ENCODE results near the gene POLR3GL. TPM values are rescaled to one million over a fixed set of nuclear protein-coding genes. Genes with fewer than 3 reads are reported as not detected.

The POLR3GL gene
- total RNA-seq, 1 donor from 2014 or later: 12.2 TPM

- no peak for TF ChIP-seq CTCF (IDR thresholded peaks at IDR 0.05; ENCODE audit: insufficient read depth, low read length, poor library complexity, severe bottlenecking)
- no peak overlapping the region for H3K4me3 ChIP-seq (ENCODE audit: low read depth, low read length)
- H3K36me3 ChIP-seq (ENCODE audit: control insufficient read depth, insufficient read depth, low read length): no peaks in the 10 kb centered on the region
- DNase-seq (ENCODE audit: low read depth): no peak
- no peaks in the 10 kb centered on the region for H3K27me3 ChIP-seq (ENCODE audit: control insufficient read depth, insufficient read depth, low read length)
Observed at GRCh38 chr1:145936247-145936646, 28.2 kb upstream of the POLR3GL start.

GRCh38 chr1:145937436-145937835 is 27.1 kb upstream of the POLR3GL start:
- Histone ChIP-seq H3K4me3 (ENCODE audit: low read depth, low read length) (no peak overlapping the region), H3K27me3 (ENCODE audit: control insufficient read depth, insufficient read depth, low read length) (no peaks in the 10 kb centered on the region), H3K36me3 (ENCODE audit: control insufficient read depth, insufficient read depth, low read length) (no peaks in the 10 kb centered on the region)
- no peak for TF ChIP-seq CTCF (IDR thresholded peaks at IDR 0.05; ENCODE audit: insufficient read depth, low read length, poor library complexity, severe bottlenecking)
- DNase-seq (ENCODE audit: low read depth): no peak

- no peaks in the 10 kb centered on the region for H3K27me3 ChIP-seq (ENCODE audit: control insufficient read depth, insufficient read depth, low read length)
- H3K4me3 ChIP-seq (ENCODE audit: low read depth, low read length): no peak overlapping the region
- TF ChIP-seq CTCF (IDR thresholded peaks at IDR 0.05; ENCODE audit: insufficient read depth, low read length, poor library complexity, severe bottlenecking): no peak
- no peak for DNase-seq (ENCODE audit: low read depth)
- H3K36me3 ChIP-seq (ENCODE audit: control insufficient read depth, insufficient read depth, low read length): no peaks in the 10 kb centered on the region
Observed at GRCh38 chr1:145942405-145942804, 22.1 kb upstream of the POLR3GL start.

- Histone ChIP-seq H3K27me3 (ENCODE audit: control insufficient read depth, insufficient read depth, low read length) (no peaks in the 10 kb centered on the region), H3K4me3 (ENCODE audit: low read depth, low read length) (no peak overlapping the region), H3K36me3 (ENCODE audit: control insufficient read depth, insufficient read depth, low read length) (no peaks in the 10 kb centered on the region)
- TF ChIP-seq CTCF (IDR thresholded peaks at IDR 0.05; ENCODE audit: insufficient read depth, low read length, poor library complexity, severe bottlenecking): no peak
- no peak for DNase-seq (ENCODE audit: low read depth)
Observed at GRCh38 chr1:145942871-145943270, 21.6 kb upstream of the POLR3GL start.

- no peaks in the 10 kb centered on the region for H3K27me3 ChIP-seq (ENCODE audit: control insufficient read depth, insufficient read depth, low read length)
- no peaks in the 10 kb centered on the region for H3K36me3 ChIP-seq (ENCODE audit: control insufficient read depth, insufficient read depth, low read length)
- no peak overlapping the region for H3K4me3 ChIP-seq (ENCODE audit: low read depth, low read length)
- TF ChIP-seq CTCF (IDR thresholded peaks at IDR 0.05; ENCODE audit: insufficient read depth, low read length, poor library complexity, severe bottlenecking): no peak
- DNase-seq (ENCODE audit: low read depth): no peak
Observed at GRCh38 chr1:145944532-145944931, 20.0 kb upstream of the POLR3GL start.

GRCh38 chr1:145946477-145946986 is 18.0 kb upstream of the POLR3GL start:
- Histone ChIP-seq H3K36me3 (ENCODE audit: control insufficient read depth, insufficient read depth, low read length) (no peaks in the 10 kb centered on the region), H3K4me3 (ENCODE audit: low read depth, low read length) (no peak overlapping the region), H3K27me3 (ENCODE audit: control insufficient read depth, insufficient read depth, low read length) (no peaks in the 10 kb centered on the region)
- no peak for DNase-seq (ENCODE audit: low read depth)
- TF ChIP-seq CTCF (IDR thresholded peaks at IDR 0.05; ENCODE audit: insufficient read depth, low read length, poor library complexity, severe bottlenecking): no peak
